A673 (cell line): ENCODE measurements around the gene LYZL4. TPM values are rescaled to one million over a fixed set of nuclear protein-coding genes. Genes with fewer than 3 reads are reported as not detected.

Source experiments
- BruUV-seq: library from RNA; stranded (reverse); fragments of 400-500 nt; replicated peaks from 2 replicates; lab custom pipeline; 2021; lab: Mats Ljungman, UMichigan
- CTCF ChIA-PET: fragments of 300-600 bp; sonication (Branson Sonifier 250); formaldehyde crosslinking; loops from one replicate; lab custom pipeline; 2022; ENCODE audit warnings: antibody characterized with exemption; lab: Charles Lee
- POLR2A ChIA-PET: fragments of 300-600 bp; sonication (Branson Sonifier 250); formaldehyde crosslinking; loops from one replicate; lab custom pipeline; 2022; ENCODE audit warnings: antibody characterized with exemption; ENCODE audit not compliant: low non-redundant PET; lab: Charles Lee
- DNase-seq: peaks from one replicate; pipeline ENCODE4 v3.0.0-alpha.2; 2015; ENCODE audit warnings: low spot score
- H3K27ac ChIP-seq: fragments of 200-600 bp; sonication (generic); 2 replicates; pipeline ENCODE4 v1.5.1; 2016; ENCODE audit warnings: mixed run types, low read depth, mild to moderate bottlenecking, mixed read lengths, antibody characterized with exemption, low read length; ENCODE audit not compliant: poor library complexity, severe bottlenecking
- H3K27me3 ChIP-seq: fragments of 200-600 bp; sonication (generic); replicated peaks from 2 replicates; pipeline ENCODE4 v1.6.1; 2017; ENCODE audit warnings: mixed run types, low read depth, mild to moderate bottlenecking, mixed read lengths, antibody characterized with exemption, low read length; ENCODE audit not compliant: insufficient read depth, poor library complexity
- H3K36me3 ChIP-seq: fragments of 200-600 bp; sonication (generic); 2 replicates; pipeline ENCODE4 v1.6.1; 2016; ENCODE audit warnings: mixed run types, mild to moderate bottlenecking, mixed read lengths, antibody characterized with exemption, low read length; ENCODE audit not compliant: insufficient read depth, poor library complexity, severe bottlenecking
- H3K4me1 ChIP-seq: fragments of 200-600 bp; sonication (generic); 2 replicates; pipeline ENCODE4 v1.6.1; 2017; ENCODE audit warnings: mixed run types, mild to moderate bottlenecking, mixed read lengths, antibody characterized with exemption, low read length; ENCODE audit not compliant: insufficient read depth, poor library complexity, severe bottlenecking
- H3K4me3 ChIP-seq: fragments of 200-600 bp; sonication (generic); 2 replicates; pipeline ENCODE4 v1.5.1; 2016; ENCODE audit warnings: low read depth, mixed run types, mild to moderate bottlenecking, mixed read lengths, low read length; ENCODE audit not compliant: poor library complexity, severe bottlenecking
- H3K9me3 ChIP-seq: fragments of 200-600 bp; sonication (generic); 2 replicates; pipeline ENCODE4 v1.6.1; 2016; ENCODE audit warnings: mixed run types, low read depth, mild to moderate bottlenecking, mixed read lengths, antibody characterized with exemption, low read length; ENCODE audit not compliant: poor library complexity, severe bottlenecking
- CTCF ChIP-seq: fragments of 300-800, 200-600 bp; sonication (generic); conservative IDR thresholded peaks from 2 replicates; pipeline ENCODE4 v1.5.1; 2017; ENCODE audit warnings: low read depth, mild to moderate bottlenecking, antibody characterized with exemption, low read length, moderate library complexity, mixed read lengths
- EZH2 ChIP-seq: fragments of 200-600 bp; sonication (generic); IDR thresholded peaks from 2 replicates; pipeline ENCODE4 v1.6.1; 2017; ENCODE audit warnings: borderline replicate concordance, low read depth, mild to moderate bottlenecking, mixed read lengths, antibody characterized with exemption, low read length; ENCODE audit not compliant: poor library complexity, severe bottlenecking
- intact Hi-C: fragments of 100-400 bp; cut with micrococcal nuclease; formaldehyde crosslinking; loops from one replicate; pipeline ENCODE4 v1.10.0; 2022; ENCODE audit not compliant: unreplicated experiment
- total RNA-seq: library from RNA; stranded (reverse); gene quantifications from 2 replicates; pipeline ENCODE4 v1.2.3, GENCODE V29; 2021

The LYZL4 gene
- total RNA-seq, 1 experiment from 2014 or later: not detected

- Histone ChIP-seq H3K36me3 (no peaks in the 10 kb centered on the region), H3K9me3 (no peaks in the 10 kb centered on the region), H3K27me3 (no peaks in the 10 kb centered on the region), H3K4me1 (no peaks in the 10 kb centered on the region), H3K4me3 (no peak overlapping the region), H3K27ac (no peak overlapping the region)
- no peak for DNase-seq
- BruUV-seq: no TSS peak
- intact Hi-C loops: no loop called here
- POLR2A ChIA-PET: no interaction called here
- TF ChIP-seq CTCF: no peak
- no peak for TF ChIP-seq EZH2
- CTCF ChIA-PET: interaction anchor here (0.7 kb wide), 1 partner anchor 222 kb away, joined by 7 read pairs; no protein-coding TSS in a partner anchor
Measured at GRCh38 chr3:42451546-42452230, 41.3 kb upstream of the LYZL4 start.

DNA sequence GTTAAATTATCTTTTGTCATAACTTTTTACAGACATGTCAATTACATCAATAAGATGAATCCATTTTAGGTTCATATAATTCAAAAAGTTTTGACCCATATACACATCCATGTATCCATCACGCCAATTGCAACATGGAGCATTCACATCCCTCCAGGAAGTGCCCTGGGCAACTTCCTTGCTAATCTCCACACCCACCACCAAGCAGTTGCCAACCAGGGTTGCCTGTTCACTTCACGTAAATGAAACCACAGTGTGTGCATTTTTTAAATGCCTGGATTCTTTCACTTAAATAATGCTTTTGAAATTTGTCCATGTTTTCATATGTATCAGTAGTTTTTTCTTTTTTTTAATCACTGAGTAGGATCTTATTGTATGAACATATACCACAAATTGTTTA, 40.7 kb upstream of the LYZL4 start:
- H3K4me1 ChIP-seq: no peaks in the 10 kb centered on the region
- DNase-seq: no peak
- no peaks in the 10 kb centered on the region for H3K9me3 ChIP-seq
- no peak overlapping the region for H3K4me3 ChIP-seq
- H3K27me3 ChIP-seq: no peaks in the 10 kb centered on the region
- no peaks in the 10 kb centered on the region for H3K36me3 ChIP-seq
- no TSS peak for BruUV-seq
- ChIA-PET CTCF (no interaction called here), POLR2A (no interaction called here)
- H3K27ac ChIP-seq: no peak overlapping the region
- TF ChIP-seq EZH2 (no peak), CTCF (no peak)
- intact Hi-C loops: no loop called here

DNA sequence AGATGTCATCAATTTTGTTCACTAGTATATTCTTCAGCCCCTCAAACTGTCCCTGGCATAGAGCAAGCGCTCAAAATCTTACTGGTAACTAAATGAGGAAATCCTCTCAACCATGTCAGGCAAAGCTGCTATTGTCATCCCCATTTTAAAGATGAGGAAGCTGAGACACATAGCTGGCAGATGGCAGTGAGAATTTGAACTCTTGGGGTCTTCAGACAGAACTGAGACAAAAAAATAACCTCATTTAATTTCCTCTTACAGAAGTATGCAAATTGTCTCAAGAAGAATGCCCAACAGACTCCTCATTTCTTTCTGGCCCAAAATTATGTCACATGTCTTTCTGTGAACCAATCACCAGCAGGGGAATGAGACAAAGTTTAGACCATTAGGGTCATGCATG, 40.2 kb upstream of the LYZL4 start:
- TF ChIP-seq EZH2 (no peak), CTCF (no peak)
- H3K4me1 ChIP-seq: no peaks in the 10 kb centered on the region
- BruUV-seq: no TSS peak

More for the DNA sequence above, 40.2 kb upstream of the LYZL4 start:
- CTCF ChIA-PET: no interaction called here
- no peaks in the 10 kb centered on the region for H3K9me3 ChIP-seq
- H3K27ac ChIP-seq: no peak overlapping the region
- intact Hi-C loops: no loop called here
- H3K36me3 ChIP-seq: no peaks in the 10 kb centered on the region
- H3K27me3 ChIP-seq: no peaks in the 10 kb centered on the region
- DNase-seq: no peak
- POLR2A ChIA-PET: no interaction called here
- H3K4me3 ChIP-seq: no peak overlapping the region
